ENCODE data around the gene ARFGAP3.

DNA sequence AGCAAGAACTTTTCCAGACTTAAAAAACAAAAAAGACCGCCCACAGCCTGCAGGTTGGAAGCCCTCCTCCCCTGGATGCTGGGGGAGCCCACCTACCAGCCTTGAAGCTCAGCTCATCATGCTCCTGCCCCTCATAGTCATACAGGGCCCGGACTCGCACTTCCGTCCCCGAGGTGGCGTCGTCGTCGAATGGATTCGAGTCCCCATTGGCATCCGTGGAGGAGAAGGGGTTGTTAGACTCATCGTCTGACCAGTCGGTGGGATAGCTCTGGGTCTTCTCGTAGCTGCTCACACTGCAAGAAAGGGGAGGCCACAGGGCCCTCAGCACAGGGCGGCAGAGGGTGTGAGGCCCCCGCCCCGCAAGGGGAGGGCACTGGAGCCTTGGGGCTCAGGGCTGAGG lies 19.0 kb upstream of the ARFGAP3 start:
- TF ChIP-seq CTCF (IDR thresholded peaks at IDR 0.05) (no peak), POLR2A (IDR thresholded peaks at IDR 0.05) (no peak), EP300 (IDR thresholded peaks at IDR 0.05) (no peak), POLR2AphosphoS5 (IDR thresholded peaks at IDR 0.05) (no peak)

All from gastroesophageal sphincter (tissue), 3 donors.